AG09319 (cell line): ENCODE data around the gene C6orf58.

ENCODE experiments used
- DNase-seq: peaks from one replicate; pipeline ENCODE4 v3.0.0-alpha.2; 2010; ENCODE audit warnings: low read depth; ENCODE audit errors: extremely low read depth
- CTCF ChIP-seq: IDR thresholded peaks from 2 replicates; pipeline ENCODE4 v1.5.1; 2011; ENCODE audit warnings: low read depth, mild to moderate bottlenecking, inconsistent platforms, low read length, moderate library complexity

C6orf58 gene

GRCh38 chr6:127570739-127571389 is 6.1 kb upstream of the C6orf58 start:
- TF ChIP-seq CTCF: no peak
- no peak for DNase-seq

- no peak for TF ChIP-seq CTCF
- DNase-seq: no peak
These were observed 1.9 kb downstream of the C6orf58 start for GRCh38 chr6:127578900-127579299.

GRCh38 chr6:127581576-127581975 is 4.6 kb downstream of the C6orf58 start:
- no peak for TF ChIP-seq CTCF
- no peak for DNase-seq

GRCh38 chr6:127582777-127583462 is 5.9 kb downstream of the C6orf58 start:
- TF ChIP-seq CTCF: no peak
- DNase-seq: no peak

- DNase-seq: no peak
- TF ChIP-seq CTCF: no peak
These were observed 8.1 kb downstream of the C6orf58 start for GRCh38 chr6:127585123-127585522.

- TF ChIP-seq CTCF: no peak
- DNase-seq: no peak
These were observed 9.4 kb downstream of the C6orf58 start for GRCh38 chr6:127586372-127586771.

- no peak for TF ChIP-seq CTCF
- DNase-seq: no peak
These were observed 10.9 kb downstream of the C6orf58 start for GRCh38 chr6:127587875-127588274.
